Esophagus squamous epithelium (tissue), 5 donors: Measurements from ENCODE around the gene TREH. TPM values are rescaled to one million over a fixed set of nuclear protein-coding genes. Genes with fewer than 3 reads are reported as not detected.

ENCODE experiments used
- DNase-seq: peaks from one replicate; lab custom pipeline; 2025; lab: John Stamatoyannopoulos, UW
- H3K27ac ChIP-seq, 4 donors: fragments of 200-600 bp; sonication (generic); one replicate each; pipeline ENCODE4 v1.5.1; 2016 to 2019; ENCODE audit warnings: mild to moderate bottlenecking in 1 of 4
- H3K27me3 ChIP-seq, 4 donors: fragments of 200-600 bp; sonication (generic); 1 replicate in 3 of 4; 2 replicates in 1 of 4; pipeline versions ENCODE4 v1.5.1 to v1.6.0; 2017 to 2021; ENCODE audit warnings: antibody characterized with exemption in 1 of 4
- H3K36me3 ChIP-seq, 3 donors: fragments of 200-600 bp; sonication (generic); one replicate each; pipeline ENCODE4 v1.5.1; 2016 to 2019
- H3K4me1 ChIP-seq, 3 donors: fragments of 200-600 bp; sonication (generic); one replicate each; pipeline ENCODE4 v1.5.1; 2017 to 2019
- H3K4me3 ChIP-seq, 4 donors: fragments of 200-600 bp; sonication (generic); 1 replicate in 3 of 4; 2 replicates in 1 of 4; pipeline ENCODE4 v1.5.1; 2016 to 2019; ENCODE audit warnings: mild to moderate bottlenecking in 2 of 4, moderate library complexity in 1 of 4
- H3K9me3 ChIP-seq, 3 donors: fragments of 200-600 bp; sonication (generic); one replicate each; pipeline ENCODE4 v1.5.1; 2016 to 2019
- CTCF ChIP-seq, 6 experiments: fragments of 450-650 bp in 4 of 6; fragments of 200-600 bp in 2 of 6; sonication (generic) in 2 of 6; IDR thresholded peaks; one replicate each; pipeline ENCODE4 v1.5.1; 2016 to 2019; ENCODE audit warnings: antibody characterized with exemption in 6 of 6, mild to moderate bottlenecking in 4 of 6, moderate library complexity in 4 of 6
- POLR2A ChIP-seq, 4 donors: fragments of 450-650 bp; IDR thresholded peaks; one replicate each; pipeline ENCODE4 v1.6.1; 2017; ENCODE audit warnings: antibody characterized with exemption in 4 of 4, mild to moderate bottlenecking in 4 of 4, moderate library complexity in 3 of 4
- WGBS, 2 donors: methylation state at CpG; one replicate each; pipeline ENCODE4 v1.1.5; 2018; 5-methylcytosine and 5-hydroxymethylcytosine counted together
- intact Hi-C: fragments of 100-400 bp; cut with DNase I; formaldehyde crosslinking; loops from one replicate; pipeline ENCODE4 v1.15.0; 2022
- total RNA-seq, 4 donors: library from RNA; depleted of rRNA; stranded (reverse); fragments of >200 nt; gene quantifications; one replicate each; pipeline ENCODE4 v1.1.0, GENCODE V29; 2016
- donor health status: DM: yes; HTN: yes; CAD: no.

The TREH gene
- total RNA-seq, 4 donors from 2014 or later, result 0.09 to 0.57 TPM; not detected in 2

GRCh38 chr11:118635642-118636041 lies 43.8 kb downstream of the TREH start:
- peaks cover 14 to 65% (median 24%) of the 10 kb centered on the region in 3 donors for H3K4me1 ChIP-seq
- DNase-seq, result no peak
- no peaks in the 10 kb centered on the region for H3K27me3 ChIP-seq
- WGBS, 2 donors, result 53 to 61% methylated on average over 2 of the region's 2 CpGs
- no peaks in the 10 kb centered on the region for H3K9me3 ChIP-seq
- H3K27ac ChIP-seq, result peak overlapping the region in 3 of 4 donors; percentile 78 to 82 (median 82)
- no peak for TF ChIP-seq POLR2A (IDR thresholded peaks at IDR 0.05)
- TF ChIP-seq CTCF (IDR thresholded peaks at IDR 0.05), result no peak
- intact Hi-C loops, result no loop called here
- H3K36me3 ChIP-seq, result peaks cover 0 to 73% (median 0%) of the 10 kb centered on the region in 3 donors
- peak overlapping the region in 1 of 4 donors; percentile 60 for H3K4me3 ChIP-seq

- H3K27ac ChIP-seq, result peak overlapping the region; percentile 41 to 82 (median 80)
- peaks cover 0 to 73% (median 0%) of the 10 kb centered on the region in 3 donors for H3K36me3 ChIP-seq
- peak overlapping the region in 3 of 4 donors; percentile 30 to 60 (median 36) for H3K4me3 ChIP-seq
- WGBS, 2 donors, result 67 to 73% methylated on average over 3 to 12 of the region's 15 CpGs
- H3K27me3 ChIP-seq, result no peaks in the 10 kb centered on the region
- no peak for DNase-seq
- peaks cover 14 to 69% (median 28%) of the 10 kb centered on the region in 3 donors for H3K4me1 ChIP-seq
- H3K9me3 ChIP-seq, result no peaks in the 10 kb centered on the region
- TF ChIP-seq POLR2A (IDR thresholded peaks at IDR 0.05), result no peak
- intact Hi-C loops, result no loop called here
These were observed 44.2 kb downstream of the TREH start for GRCh38 chr11:118635237-118635591.

GRCh38 chr11:118634431-118635236 lies 44.8 kb downstream of the TREH start:
- Histone ChIP-seq H3K27me3 (no peaks in the 10 kb centered on the region), H3K27ac (peak overlapping the region; percentile 41 to 82 (median 80)), H3K9me3 (no peaks in the 10 kb centered on the region), H3K4me1 (peaks cover 14 to 75% (median 32%) of the 10 kb centered on the region in 3 donors), H3K4me3 (peak overlapping the region; percentile 4 to 60 (median 33)), H3K36me3 (peaks cover 0 to 67% (median 0%) of the 10 kb centered on the region in 3 donors)
- intact Hi-C loops, result no loop called here
- WGBS, 2 donors, result 15 to 21% methylated on average over 13 to 16 of the region's 41 CpGs
- DNase-seq, result no peak
- TF ChIP-seq CTCF (IDR thresholded peaks at IDR 0.05), result peak in 5 of 6 experiments; percentile 17 to 37 (median 25)
- TF ChIP-seq POLR2A (IDR thresholded peaks at IDR 0.05), result no peak

GRCh38 chr11:118633979-118634378 lies 45.5 kb downstream of the TREH start:
- Histone ChIP-seq H3K4me1 (peaks cover 14 to 82% (median 38%) of the 10 kb centered on the region in 3 donors), H3K27me3 (no peaks in the 10 kb centered on the region), H3K27ac (peak overlapping the region; percentile 41 to 82 (median 80)), H3K9me3 (no peaks in the 10 kb centered on the region), H3K36me3 (peaks cover 0 to 60% (median 0%) of the 10 kb centered on the region in 3 donors), H3K4me3 (peak overlapping the region in 2 of 4 donors; percentile 36 to 60)
- 29 to 43% methylated on average over 2 to 3 of the region's 4 CpGs for WGBS, 2 donors
- no peak for DNase-seq
- intact Hi-C loops, result no loop called here
- no peak for TF ChIP-seq POLR2A (IDR thresholded peaks at IDR 0.05)
- no peak for TF ChIP-seq CTCF (IDR thresholded peaks at IDR 0.05)

- Histone ChIP-seq H3K36me3 (peaks cover 0 to 61% (median 2%) of the 10 kb centered on the region in 3 donors), H3K4me3 (no peak overlapping the region)
These were observed 46.1 kb downstream of the TREH start for GRCh38 chr11:118633319-118633690.

More at GRCh38 chr11:118633319-118633690, 46.1 kb downstream of the TREH start:
- no peaks in the 10 kb centered on the region for H3K27me3 ChIP-seq
- peaks cover 14 to 89% (median 39%) of the 10 kb centered on the region in 3 donors for H3K4me1 ChIP-seq
- H3K27ac ChIP-seq, result peak overlapping the region in 2 of 4 donors; percentile 82
- H3K9me3 ChIP-seq, result no peaks in the 10 kb centered on the region
- TF ChIP-seq POLR2A (IDR thresholded peaks at IDR 0.05) (no peak), CTCF (IDR thresholded peaks at IDR 0.05) (no peak)
- intact Hi-C loops, result no loop called here
- DNase-seq, result no peak
- WGBS, 2 donors, result no CpG with 5 or more reads among the region's 1 CpG
